ENCODE data around the gene FBLN7. TPM values are rescaled to one million over a fixed set of nuclear protein-coding genes. Genes with fewer than 3 reads are reported as not detected.
"Not testable (repeated sequence)": the region's sequence is repeated elsewhere in the genome, so short reads cannot be mapped to it uniquely, and the experiment has no call there.

The FBLN7 gene
- total RNA-seq, 1 donor from 2014 or later, result 3.9 TPM

GRCh38 chr2:112199188-112199587 is 61.0 kb downstream of the FBLN7 start:
- DNase-seq (ENCODE audit: extremely low spot score, unreplicated experiment), result no peak
- Mint-ChIP-seq H3K4me1 (ENCODE audit: unreplicated experiment) (no peaks in the 10 kb centered on the region), H3K27ac (ENCODE audit: unreplicated experiment) (no peak overlapping the region), H3K4me3 (ENCODE audit: unreplicated experiment) (no peak overlapping the region), H3K36me3 (ENCODE audit: unreplicated experiment) (peaks cover 2% of the 10 kb centered on the region), H3K9me3 (ENCODE audit: unreplicated experiment) (peaks cover 17% of the 10 kb centered on the region), H3K27me3 (ENCODE audit: unreplicated experiment) (no peaks in the 10 kb centered on the region)
- TF ChIP-seq CTCF (IDR thresholded peaks at IDR 0.05), result no peak

- Mint-ChIP-seq H3K36me3 (ENCODE audit: unreplicated experiment) (peaks cover 5% of the 10 kb centered on the region), H3K27ac (ENCODE audit: unreplicated experiment) (no peak overlapping the region), H3K9me3 (ENCODE audit: unreplicated experiment) (peaks cover 34% of the 10 kb centered on the region), H3K27me3 (ENCODE audit: unreplicated experiment) (no peaks in the 10 kb centered on the region), H3K4me1 (ENCODE audit: unreplicated experiment) (no peaks in the 10 kb centered on the region), H3K4me3 (ENCODE audit: unreplicated experiment) (no peak overlapping the region)
- TF ChIP-seq CTCF (IDR thresholded peaks at IDR 0.05), result no peak
- no peak for DNase-seq (ENCODE audit: extremely low spot score, unreplicated experiment)
Observed at GRCh38 chr2:112201696-112202430, 63.7 kb downstream of the FBLN7 start.

- DNase-seq (ENCODE audit: extremely low spot score, unreplicated experiment), result no peak
Observed at GRCh38 chr2:112204411-112204810, 66.2 kb downstream of the FBLN7 start.

GRCh38 chr2:112207905-112208304 is 69.7 kb downstream of the FBLN7 start:
- not testable (repeated sequence) for H3K27me3 Mint-ChIP-seq (ENCODE audit: unreplicated experiment); H3K27ac Mint-ChIP-seq (ENCODE audit: unreplicated experiment); H3K4me3 Mint-ChIP-seq (ENCODE audit: unreplicated experiment); DNase-seq (ENCODE audit: extremely low spot score, unreplicated experiment); H3K4me1 Mint-ChIP-seq (ENCODE audit: unreplicated experiment)
- Mint-ChIP-seq H3K9me3 (ENCODE audit: unreplicated experiment) (peaks cover 34% of the 10 kb centered on the region), H3K36me3 (ENCODE audit: unreplicated experiment) (peaks cover 12% of the 10 kb centered on the region)

More at GRCh38 chr2:112204411-112204810, 66.2 kb downstream of the FBLN7 start:
- Mint-ChIP-seq H3K27me3 (ENCODE audit: unreplicated experiment) (no peaks in the 10 kb centered on the region), H3K27ac (ENCODE audit: unreplicated experiment) (no peak overlapping the region), H3K4me1 (ENCODE audit: unreplicated experiment) (no peaks in the 10 kb centered on the region), H3K36me3 (ENCODE audit: unreplicated experiment) (peaks cover 5% of the 10 kb centered on the region), H3K9me3 (ENCODE audit: unreplicated experiment) (peaks cover 39% of the 10 kb centered on the region), H3K4me3 (ENCODE audit: unreplicated experiment) (no peak overlapping the region)
- no peak for TF ChIP-seq CTCF (IDR thresholded peaks at IDR 0.05)

- Mint-ChIP-seq H3K27ac (ENCODE audit: unreplicated experiment) (no peak overlapping the region), H3K36me3 (ENCODE audit: unreplicated experiment) (peaks cover 18% of the 10 kb centered on the region), H3K4me3 (ENCODE audit: unreplicated experiment) (no peak overlapping the region), H3K27me3 (ENCODE audit: unreplicated experiment) (no peaks in the 10 kb centered on the region), H3K9me3 (ENCODE audit: unreplicated experiment) (peaks cover 5% of the 10 kb centered on the region), H3K4me1 (ENCODE audit: unreplicated experiment) (no peaks in the 10 kb centered on the region)
- no peak for DNase-seq (ENCODE audit: extremely low spot score, unreplicated experiment)
- TF ChIP-seq CTCF (IDR thresholded peaks at IDR 0.05), result no peak
Observed at GRCh38 chr2:112216167-112216566, 78.0 kb downstream of the FBLN7 start.
